Measurements from ENCODE around the gene RTL1. TPM values are rescaled to one million over a fixed set of nuclear protein-coding genes. Genes with fewer than 3 reads are reported as not detected.

RTL1 gene
- total RNA-seq, 2 experiments from 2014 or later = not detected

- ChIA-PET CTCF (no interaction called here), POLR2A (no interaction called here)
Measured at GRCh38 chr14:100856056-100856950, 47.2 kb downstream of the RTL1 start.

GRCh38 chr14:100855256-100855930 lies 48.1 kb downstream of the RTL1 start:
- POLR2A ChIA-PET = no interaction called here

GRCh38 chr14:100854435-100854834 lies 49.1 kb downstream of the RTL1 start:
- ChIA-PET POLR2A (no interaction called here), CTCF (no interaction called here)

More at GRCh38 chr14:100855256-100855930, 48.1 kb downstream of the RTL1 start:
- CTCF ChIA-PET = no interaction called here

- ChIA-PET CTCF (interaction anchor here (0.9 kb wide), 1 partner anchor 777 kb away, joined by 3 read pairs; no protein-coding TSS in a partner anchor), POLR2A (no interaction called here)
Measured at GRCh38 chr14:100851946-100852620, 51.4 kb downstream of the RTL1 start.

GRCh38 chr14:100851586-100851916 lies 52.0 kb downstream of the RTL1 start:
- POLR2A ChIA-PET = no interaction called here
- CTCF ChIA-PET = no interaction called here

- POLR2A ChIA-PET = no interaction called here
- CTCF ChIA-PET = no interaction called here
Measured at GRCh38 chr14:100850841-100851585, 52.5 kb downstream of the RTL1 start.

- ChIA-PET CTCF (no interaction called here), POLR2A (no interaction called here)
Measured at GRCh38 chr14:100849115-100849781, 54.3 kb downstream of the RTL1 start.

GRCh38 chr14:100846309-100846859 lies 57.1 kb downstream of the RTL1 start:
- ChIA-PET POLR2A (no interaction called here), CTCF (no interaction called here)

- POLR2A ChIA-PET = no interaction called here
Measured at GRCh38 chr14:100845341-100845740, 58.2 kb downstream of the RTL1 start.

GRCh38 chr14:100844846-100845245 lies 58.7 kb downstream of the RTL1 start:
- CTCF ChIA-PET = no interaction called here
- POLR2A ChIA-PET = no interaction called here

More at GRCh38 chr14:100845341-100845740, 58.2 kb downstream of the RTL1 start:
- CTCF ChIA-PET = no interaction called here

GRCh38 chr14:100844421-100844820 lies 59.1 kb downstream of the RTL1 start:
- CTCF ChIA-PET = no interaction called here
- POLR2A ChIA-PET = no interaction called here

GRCh38 chr14:100844082-100844408 lies 59.5 kb downstream of the RTL1 start:
- CTCF ChIA-PET = no interaction called here
- POLR2A ChIA-PET = no interaction called here

- ChIA-PET CTCF (no interaction called here), POLR2A (no interaction called here)
Measured at GRCh38 chr14:100842799-100843198, 60.7 kb downstream of the RTL1 start.

GRCh38 chr14:100841761-100842403 lies 61.6 kb downstream of the RTL1 start:
- CTCF ChIA-PET = no interaction called here

GRCh38 chr14:100841066-100841760 lies 62.3 kb downstream of the RTL1 start:
- CTCF ChIA-PET = no interaction called here
- POLR2A ChIA-PET = no interaction called here

More at GRCh38 chr14:100841761-100842403, 61.6 kb downstream of the RTL1 start:
- POLR2A ChIA-PET = no interaction called here

GRCh38 chr14:100840286-100841065 lies 63.0 kb downstream of the RTL1 start:
- CTCF ChIA-PET = no interaction called here
- POLR2A ChIA-PET = no interaction called here

- POLR2A ChIA-PET = no interaction called here
- CTCF ChIA-PET = no interaction called here
Measured at GRCh38 chr14:100839681-100840111, 63.8 kb downstream of the RTL1 start.

- CTCF ChIA-PET = no interaction called here
- POLR2A ChIA-PET = no interaction called here
Measured at GRCh38 chr14:100839315-100839585, 64.3 kb downstream of the RTL1 start.

Data from activated CD8-positive, alpha-beta memory T cell treated with anti-CD3 and anti-CD28 coated beads for 36 hours (primary cell).